HG03135 (cell line): ENCODE measurements around the gene WBP1L.
"Not testable (repeated sequence)": the region's sequence is repeated elsewhere in the genome, so short reads cannot be mapped to it uniquely, and the experiment has no call there.

ENCODE experiments used
- ATAC-seq: cut with Tn5 transposase; IDR thresholded peaks from one replicate; pipeline ENCODE4 v1.9.1; 2021; ENCODE audit warnings: mild to moderate bottlenecking, moderate library complexity; ENCODE audit not compliant: unreplicated experiment

The WBP1L gene

GRCh38 chr10:102804382-102805055 lies 60.8 kb downstream of the WBP1L start:
- ATAC-seq: no peak

- no peak for ATAC-seq
Measured at GRCh38 chr10:102808380-102808779, 64.6 kb downstream of the WBP1L start.

- ATAC-seq: no peak
Measured at GRCh38 chr10:102811346-102811745, 67.6 kb downstream of the WBP1L start.

GRCh38 chr10:102812231-102812876 lies 68.6 kb downstream of the WBP1L start:
- ATAC-seq: no peak

GRCh38 chr10:102813017-102813541 lies 69.3 kb downstream of the WBP1L start:
- no peak for ATAC-seq

- no peak for ATAC-seq
Measured at GRCh38 chr10:102813734-102814452, 70.1 kb downstream of the WBP1L start.

- ATAC-seq: no peak
Measured at GRCh38 chr10:102814453-102814871, 70.7 kb downstream of the WBP1L start.

GRCh38 chr10:102814873-102815661 lies 71.3 kb downstream of the WBP1L start:
- ATAC-seq: no peak

- no peak for ATAC-seq
Measured at GRCh38 chr10:102815790-102816549, 72.2 kb downstream of the WBP1L start.

GRCh38 chr10:102817175-102817574 lies 73.4 kb downstream of the WBP1L start:
- ATAC-seq: no peak

- ATAC-seq: no peak
Measured at GRCh38 chr10:102819054-102819453, 75.3 kb downstream of the WBP1L start.

GRCh38 chr10:102820008-102820407 lies 76.3 kb downstream of the WBP1L start:
- not testable (repeated sequence) for ATAC-seq

- ATAC-seq: no peak
Measured at GRCh38 chr10:102822222-102822621, 78.5 kb downstream of the WBP1L start.

- ATAC-seq: no peak
Measured at GRCh38 chr10:102824664-102825063, 80.9 kb downstream of the WBP1L start.

- ATAC-seq: no peak
Measured at GRCh38 chr10:102826148-102826796, 82.5 kb downstream of the WBP1L start.

GRCh38 chr10:102827597-102827975 lies 83.8 kb downstream of the WBP1L start:
- no peak for ATAC-seq

GRCh38 chr10:102831322-102832071 lies 87.7 kb downstream of the WBP1L start:
- no peak for ATAC-seq

- ATAC-seq: no peak
Measured at GRCh38 chr10:102832248-102832647, 88.5 kb downstream of the WBP1L start.

GRCh38 chr10:102832987-102833386 lies 89.2 kb downstream of the WBP1L start:
- no peak for ATAC-seq
